AG10803 (cell line): Measurements from ENCODE around the gene NAALADL2.
"Not testable (repeated sequence)": the region's sequence is repeated elsewhere in the genome, so short reads cannot be mapped to it uniquely, and the experiment has no call there.

Source experiments
- DNase-seq: peaks from one replicate; pipeline ENCODE4 v3.0.0; 2010; ENCODE audit warnings: low read depth
- H3K4me3 ChIP-seq: 2 replicates; pipeline ENCODE4 v1.5.1; 2011; ENCODE audit warnings: mild to moderate bottlenecking, low read length, control low read depth
- TF ChIP-seq, protein P1 (sequence below): conservative IDR thresholded peaks from 2 replicates; pipeline ENCODE4 v1.5.1; 2011; ENCODE audit warnings: mild to moderate bottlenecking, low read length, control low read depth, inconsistent platforms

NAALADL2 gene

DNA sequence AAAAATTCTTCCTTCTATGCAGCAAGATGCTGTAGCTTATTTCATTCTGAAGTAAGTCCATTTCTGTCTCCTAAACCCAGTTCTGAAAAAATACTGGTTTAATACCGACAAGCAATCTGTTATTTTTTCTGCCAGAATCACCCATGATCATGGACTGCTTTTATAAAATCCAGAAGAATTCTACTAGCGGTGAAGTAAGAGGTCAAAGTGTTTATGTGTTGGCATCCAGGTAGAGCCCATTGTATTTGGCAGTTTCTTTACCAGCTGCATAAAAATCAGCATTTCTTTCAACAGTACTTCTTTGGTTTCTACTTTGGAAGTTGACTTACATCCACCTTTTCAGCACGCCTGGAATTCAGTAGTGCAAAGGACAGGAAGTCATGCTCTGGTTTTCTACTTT is 484.8 kb downstream of the NAALADL2 start:
- H3K4me3 ChIP-seq, result no peak overlapping the region
- TF ChIP-seq, protein P1, sequence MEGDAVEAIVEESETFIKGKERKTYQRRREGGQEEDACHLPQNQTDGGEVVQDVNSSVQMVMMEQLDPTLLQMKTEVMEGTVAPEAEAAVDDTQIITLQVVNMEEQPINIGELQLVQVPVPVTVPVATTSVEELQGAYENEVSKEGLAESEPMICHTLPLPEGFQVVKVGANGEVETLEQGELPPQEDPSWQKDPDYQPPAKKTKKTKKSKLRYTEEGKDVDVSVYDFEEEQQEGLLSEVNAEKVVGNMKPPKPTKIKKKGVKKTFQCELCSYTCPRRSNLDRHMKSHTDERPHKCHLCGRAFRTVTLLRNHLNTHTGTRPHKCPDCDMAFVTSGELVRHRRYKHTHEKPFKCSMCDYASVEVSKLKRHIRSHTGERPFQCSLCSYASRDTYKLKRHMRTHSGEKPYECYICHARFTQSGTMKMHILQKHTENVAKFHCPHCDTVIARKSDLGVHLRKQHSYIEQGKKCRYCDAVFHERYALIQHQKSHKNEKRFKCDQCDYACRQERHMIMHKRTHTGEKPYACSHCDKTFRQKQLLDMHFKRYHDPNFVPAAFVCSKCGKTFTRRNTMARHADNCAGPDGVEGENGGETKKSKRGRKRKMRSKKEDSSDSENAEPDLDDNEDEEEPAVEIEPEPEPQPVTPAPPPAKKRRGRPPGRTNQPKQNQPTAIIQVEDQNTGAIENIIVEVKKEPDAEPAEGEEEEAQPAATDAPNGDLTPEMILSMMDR, result no peak
- no peak for DNase-seq

DNA sequence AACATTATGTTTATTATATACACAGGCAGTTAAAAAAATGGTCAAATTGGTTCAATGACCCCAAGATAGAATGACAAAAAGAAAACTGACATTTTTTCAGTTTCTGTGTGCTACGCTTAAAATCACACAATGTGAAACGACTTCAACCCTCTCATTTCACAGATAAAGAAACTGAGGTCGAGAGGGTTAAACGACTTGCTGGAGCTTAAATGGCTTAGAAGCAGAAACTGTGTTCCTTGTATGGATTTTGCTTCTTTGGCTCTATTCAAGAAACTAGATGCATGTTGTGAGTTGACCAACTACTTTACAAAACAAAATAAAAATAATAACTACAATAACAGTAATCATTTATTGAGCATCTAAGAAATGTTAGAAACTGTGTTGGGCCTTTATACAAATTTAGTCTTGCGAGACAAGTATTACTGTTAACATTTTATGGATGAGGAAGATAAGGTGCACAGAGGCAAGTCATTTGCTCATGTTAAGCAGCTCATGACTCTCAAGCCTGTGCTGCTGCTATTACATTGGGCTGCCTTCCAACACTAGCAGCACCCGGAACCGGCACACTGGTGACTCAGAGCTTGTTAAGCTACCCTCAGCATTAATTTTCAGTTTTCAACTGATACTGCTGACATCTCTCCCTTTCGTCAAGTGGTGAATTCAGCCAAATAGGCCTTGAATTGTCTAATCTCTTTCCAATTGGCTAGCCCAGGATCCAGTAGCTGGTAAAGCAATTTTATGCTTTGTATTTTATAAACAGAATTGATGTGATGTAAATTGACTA is 487.6 kb downstream of the NAALADL2 start:
- DNase-seq, result peak; percentile 87
- H3K4me3 ChIP-seq, result no peak overlapping the region
- TF ChIP-seq, protein P1, result no peak

DNA sequence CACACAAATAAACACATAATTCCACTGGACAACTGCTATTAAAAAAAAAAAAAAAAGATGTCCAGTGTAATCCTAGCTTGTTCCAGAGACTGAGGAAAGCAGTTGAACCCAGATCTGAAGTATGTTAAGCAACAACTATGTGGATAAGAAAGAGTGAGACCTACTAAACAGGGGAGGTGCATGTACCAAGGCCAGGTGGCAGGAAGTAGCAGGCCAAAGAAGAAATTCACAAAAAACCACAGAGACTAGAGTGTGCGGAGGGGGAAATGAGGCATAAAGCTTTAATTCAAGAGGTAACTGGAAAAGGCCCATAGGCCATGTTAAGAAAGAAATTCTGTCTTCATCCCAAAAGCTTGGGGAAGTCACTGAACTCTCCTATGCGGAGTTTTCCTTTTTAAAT is 490.0 kb downstream of the NAALADL2 start:
- TF ChIP-seq, protein P1, result no peak
- DNase-seq, result no peak
- no peak overlapping the region for H3K4me3 ChIP-seq

DNA sequence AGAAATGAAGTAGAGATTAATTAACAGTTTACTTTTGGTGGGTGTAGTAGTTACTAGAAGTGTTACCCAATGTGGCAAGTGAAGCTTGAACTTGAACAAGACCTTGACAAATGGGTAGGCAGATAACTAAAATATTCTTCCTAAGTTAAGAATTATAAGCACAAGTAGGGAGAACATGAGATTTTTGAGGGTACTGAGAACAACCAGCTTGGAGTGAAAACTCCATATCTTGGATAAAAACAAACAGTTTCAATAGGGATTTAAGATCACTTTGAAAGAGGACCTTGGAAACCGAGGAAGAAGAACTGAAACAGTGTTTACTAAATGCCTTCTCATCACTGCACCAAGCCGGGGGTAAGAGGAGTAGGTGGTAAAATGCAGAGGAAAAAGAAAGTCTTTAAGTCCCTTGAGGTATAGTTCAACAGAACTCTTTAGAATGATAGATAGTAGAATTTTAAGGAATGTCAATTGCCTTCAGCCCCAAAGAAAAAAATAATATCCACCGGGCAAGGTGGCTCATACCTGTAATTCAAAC is 496.7 kb downstream of the NAALADL2 start:
- no peak for DNase-seq
- H3K4me3 ChIP-seq, result no peak overlapping the region
- TF ChIP-seq, protein P1, result no peak

DNA sequence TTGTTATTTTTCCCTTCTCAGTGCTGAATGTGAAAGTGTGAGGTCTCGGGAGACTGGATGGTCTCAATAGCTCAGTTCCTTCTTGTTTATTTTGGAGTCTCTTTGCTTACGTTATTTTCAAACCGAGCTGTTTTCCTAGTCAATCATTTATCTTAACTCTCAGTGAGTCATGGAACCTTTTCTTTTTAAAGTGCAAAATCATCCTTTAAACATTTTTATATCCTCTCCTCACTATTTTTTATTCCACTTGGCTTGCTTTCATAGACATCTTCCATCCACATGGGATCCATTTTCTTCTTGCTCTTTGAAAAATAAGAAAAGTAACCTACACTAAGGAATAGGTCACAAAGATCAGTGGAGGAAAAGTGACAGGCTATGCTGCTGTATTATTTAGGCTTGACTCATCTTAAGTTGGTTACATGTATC is 497.8 kb downstream of the NAALADL2 start:
- DNase-seq, result no peak
- no peak overlapping the region for H3K4me3 ChIP-seq
- TF ChIP-seq, protein P1, result no peak

DNA sequence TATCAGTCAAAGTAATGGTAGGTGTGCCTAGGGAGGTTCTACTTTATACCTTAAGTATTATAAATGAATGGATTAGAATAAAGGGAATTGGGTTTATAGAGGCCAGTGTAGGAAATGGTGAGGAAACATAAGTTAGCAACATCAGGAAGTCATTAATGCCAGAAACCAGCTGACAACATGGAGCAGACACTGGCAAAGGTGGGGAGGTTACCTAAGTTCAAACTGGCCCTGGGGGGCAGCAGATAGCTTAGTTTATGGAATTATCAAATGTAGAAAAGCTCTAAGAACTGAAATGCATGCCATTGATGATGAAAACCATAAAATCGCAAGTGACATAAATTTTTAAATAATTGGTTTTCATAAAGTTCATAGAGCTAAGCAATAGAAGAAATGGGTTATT is 498.6 kb downstream of the NAALADL2 start:
- TF ChIP-seq, protein P1, result no peak
- DNase-seq, result no peak
- no peak overlapping the region for H3K4me3 ChIP-seq

DNA sequence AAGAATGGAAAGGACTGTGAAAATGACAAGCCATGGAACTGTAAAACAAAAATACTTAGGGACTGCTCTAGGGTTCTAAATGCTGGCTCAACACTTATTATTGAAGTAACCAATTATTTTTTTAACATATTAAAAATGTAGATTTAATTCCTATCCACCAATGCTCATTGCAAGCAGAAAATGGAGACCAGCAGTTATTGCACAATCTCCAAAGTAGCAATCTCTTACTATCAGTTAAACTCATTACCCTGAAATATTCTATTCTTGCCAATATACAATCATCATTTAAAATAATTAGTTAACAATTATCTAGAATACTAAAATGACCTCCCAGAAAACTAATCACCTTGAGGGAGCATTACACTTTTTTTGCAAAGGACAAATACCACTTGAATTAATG is 499.8 kb downstream of the NAALADL2 start:
- TF ChIP-seq, protein P1, result no peak
- no peak for DNase-seq
- no peak overlapping the region for H3K4me3 ChIP-seq

DNA sequence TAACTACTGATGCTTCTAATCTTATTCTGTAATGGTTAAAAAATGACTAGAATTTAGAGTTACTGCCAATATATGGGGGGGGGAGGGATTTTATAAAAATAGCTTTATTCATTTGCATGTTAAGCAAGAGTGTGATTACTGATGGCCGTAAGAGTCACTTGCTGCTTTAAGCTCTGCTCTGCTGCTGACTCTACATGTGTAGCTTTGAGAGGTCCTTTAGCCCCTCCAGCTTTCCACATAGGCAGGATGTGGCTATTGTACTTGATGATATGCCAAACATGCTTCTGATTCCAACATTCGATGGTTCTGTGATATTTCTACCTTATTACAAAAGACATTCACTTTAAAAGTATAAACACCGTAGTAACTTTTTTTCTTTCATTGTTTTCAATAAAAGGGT is 511.3 kb downstream of the NAALADL2 start:
- peak; percentile 68 for DNase-seq
- H3K4me3 ChIP-seq, result not testable (repeated sequence)

DNA sequence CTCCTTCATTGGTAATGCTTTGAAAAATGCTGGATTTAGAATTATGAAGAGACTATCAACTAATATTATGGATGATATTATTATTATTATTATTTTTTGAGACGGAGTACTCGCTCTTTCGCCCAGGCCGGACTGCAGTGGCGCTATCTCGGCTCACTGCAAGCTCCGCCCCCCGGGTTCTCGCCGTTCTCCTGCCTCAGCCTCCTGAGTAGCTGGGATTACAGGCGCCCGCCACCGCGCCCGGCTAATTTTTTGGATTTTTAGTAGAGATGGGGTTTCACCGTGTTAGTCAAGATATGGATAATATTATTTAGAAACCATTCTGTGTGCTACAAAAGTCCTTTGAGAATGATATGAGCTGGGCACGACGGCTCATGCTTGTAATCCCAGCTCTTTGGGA is 512.1 kb downstream of the NAALADL2 start:
- H3K4me3 ChIP-seq, DNase-seq: not testable (repeated sequence)
